Fibroblast of skin of left quadriceps (primary cell): Measurements from ENCODE around the gene TSEN2.
"Not testable (repeated sequence)": the region's sequence is repeated elsewhere in the genome, so short reads cannot be mapped to it uniquely, and the experiment has no call there.

ENCODE experiments used
- DNase-seq, 2 experiments: peaks; one replicate each; pipeline ENCODE4 v3.0.0-alpha.2; 2013; ENCODE audit warnings: low read depth in 2 of 2

TSEN2 gene

GRCh38 chr3:12452361-12453330 is 31.6 kb upstream of the TSEN2 start:
- no peak for DNase-seq

- DNase-seq: no peak
Measured at GRCh38 chr3:12454076-12454815, 30.0 kb upstream of the TSEN2 start.

- no peak for DNase-seq
Measured at GRCh38 chr3:12454816-12455121, 29.5 kb upstream of the TSEN2 start.

- DNase-seq: no peak
Measured at GRCh38 chr3:12455740-12456139, 28.5 kb upstream of the TSEN2 start.

- no peak for DNase-seq
Measured at GRCh38 chr3:12456441-12456840, 27.8 kb upstream of the TSEN2 start.

GRCh38 chr3:12457380-12457779 is 26.9 kb upstream of the TSEN2 start:
- not testable (repeated sequence) for DNase-seq

GRCh38 chr3:12458901-12459300 is 25.4 kb upstream of the TSEN2 start:
- no peak for DNase-seq

- no peak for DNase-seq
Measured at GRCh38 chr3:12460127-12460526, 24.2 kb upstream of the TSEN2 start.

GRCh38 chr3:12461097-12461649 is 23.1 kb upstream of the TSEN2 start:
- DNase-seq: no peak

GRCh38 chr3:12462159-12462947 is 21.9 kb upstream of the TSEN2 start:
- DNase-seq: no peak

GRCh38 chr3:12463686-12464085 is 20.6 kb upstream of the TSEN2 start:
- DNase-seq: no peak

- DNase-seq: no peak
Measured at GRCh38 chr3:12464181-12464580, 20.1 kb upstream of the TSEN2 start.

- DNase-seq: no peak
Measured at GRCh38 chr3:12465151-12465835, 19.0 kb upstream of the TSEN2 start.

- no peak for DNase-seq
Measured at GRCh38 chr3:12465836-12466225, 18.4 kb upstream of the TSEN2 start.

GRCh38 chr3:12467746-12468145 is 16.5 kb upstream of the TSEN2 start:
- no peak for DNase-seq

- DNase-seq: no peak
Measured at GRCh38 chr3:12468276-12468675, 16.0 kb upstream of the TSEN2 start.

- no peak for DNase-seq
Measured at GRCh38 chr3:12468757-12469156, 15.5 kb upstream of the TSEN2 start.

GRCh38 chr3:12469222-12469621 is 15.1 kb upstream of the TSEN2 start:
- not testable (repeated sequence) for DNase-seq

- no peak for DNase-seq
Measured at GRCh38 chr3:12470111-12470510, 14.2 kb upstream of the TSEN2 start.

GRCh38 chr3:12470680-12471079 is 13.6 kb upstream of the TSEN2 start:
- DNase-seq: no peak

GRCh38 chr3:12471241-12471640 is 13.0 kb upstream of the TSEN2 start:
- no peak for DNase-seq
